T1000 (cell line): ENCODE data around the gene OPN1MW3.
"Not testable (repeated sequence)": the region's sequence is repeated elsewhere in the genome, so short reads cannot be mapped to it uniquely, and the experiment has no call there.

Experiments used
- DNase-seq: peaks from one replicate; lab custom pipeline; 2025; ENCODE audit warnings: mixed read lengths; lab: John Stamatoyannopoulos, UW

The OPN1MW3 gene

GRCh38 chrX:154296731-154297130 lies 39.3 kb downstream of the OPN1MW3 start:
- no peak for DNase-seq

- DNase-seq = no peak
Measured at GRCh38 chrX:154298312-154298711, 40.9 kb downstream of the OPN1MW3 start.

- DNase-seq = no peak
Measured at GRCh38 chrX:154300816-154301215, 43.4 kb downstream of the OPN1MW3 start.

- DNase-seq = not testable (repeated sequence)
Measured at GRCh38 chrX:154302998-154303397, 45.6 kb downstream of the OPN1MW3 start.

GRCh38 chrX:154303476-154303875 lies 46.1 kb downstream of the OPN1MW3 start:
- no peak for DNase-seq

- no peak for DNase-seq
Measured at GRCh38 chrX:154304846-154305245, 47.5 kb downstream of the OPN1MW3 start.

GRCh38 chrX:154305541-154306205 lies 48.3 kb downstream of the OPN1MW3 start:
- no peak for DNase-seq

- no peak for DNase-seq
Measured at GRCh38 chrX:154307202-154307601, 49.8 kb downstream of the OPN1MW3 start.

- no peak for DNase-seq
Measured at GRCh38 chrX:154308108-154308946, 50.9 kb downstream of the OPN1MW3 start.

GRCh38 chrX:154309041-154309775 lies 51.8 kb downstream of the OPN1MW3 start:
- DNase-seq = no peak

- no peak for DNase-seq
Measured at GRCh38 chrX:154310616-154311536, 53.5 kb downstream of the OPN1MW3 start.

- DNase-seq = no peak
Measured at GRCh38 chrX:154312116-154312515, 54.7 kb downstream of the OPN1MW3 start.

GRCh38 chrX:154313147-154313546 lies 55.8 kb downstream of the OPN1MW3 start:
- DNase-seq = no peak

- no peak for DNase-seq
Measured at GRCh38 chrX:154315416-154315815, 58.0 kb downstream of the OPN1MW3 start.

- DNase-seq = no peak
Measured at GRCh38 chrX:154317391-154317995, 60.1 kb downstream of the OPN1MW3 start.

GRCh38 chrX:154320406-154320805 lies 63.0 kb downstream of the OPN1MW3 start:
- DNase-seq = no peak
